Measurements from ENCODE around the gene GPR139. TPM values are rescaled to one million over a fixed set of nuclear protein-coding genes. Genes with fewer than 3 reads are reported as not detected.

The GPR139 gene
- total RNA-seq, 4 donors from 2014 or later = not detected

DNA sequence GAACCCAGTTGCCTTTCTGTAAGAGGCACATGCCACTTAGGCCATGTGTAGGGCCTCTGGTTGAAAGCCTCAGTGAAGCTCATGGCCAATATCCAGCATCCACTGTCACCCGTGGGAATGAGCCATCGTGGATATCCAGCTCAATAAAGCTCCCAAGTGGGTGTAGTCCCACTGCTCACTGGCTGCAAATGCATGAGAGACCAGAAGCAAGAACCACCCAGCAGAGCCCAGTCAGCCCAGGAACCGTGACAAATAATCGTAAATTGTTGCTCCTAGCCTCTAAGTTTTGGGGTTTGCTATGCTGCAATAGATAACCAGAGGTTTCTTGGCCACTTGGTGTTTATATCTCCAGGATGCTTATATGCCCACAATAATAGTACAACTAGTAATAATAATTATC lies 33.7 kb downstream of the GPR139 start:
- TF ChIP-seq, protein P1, sequence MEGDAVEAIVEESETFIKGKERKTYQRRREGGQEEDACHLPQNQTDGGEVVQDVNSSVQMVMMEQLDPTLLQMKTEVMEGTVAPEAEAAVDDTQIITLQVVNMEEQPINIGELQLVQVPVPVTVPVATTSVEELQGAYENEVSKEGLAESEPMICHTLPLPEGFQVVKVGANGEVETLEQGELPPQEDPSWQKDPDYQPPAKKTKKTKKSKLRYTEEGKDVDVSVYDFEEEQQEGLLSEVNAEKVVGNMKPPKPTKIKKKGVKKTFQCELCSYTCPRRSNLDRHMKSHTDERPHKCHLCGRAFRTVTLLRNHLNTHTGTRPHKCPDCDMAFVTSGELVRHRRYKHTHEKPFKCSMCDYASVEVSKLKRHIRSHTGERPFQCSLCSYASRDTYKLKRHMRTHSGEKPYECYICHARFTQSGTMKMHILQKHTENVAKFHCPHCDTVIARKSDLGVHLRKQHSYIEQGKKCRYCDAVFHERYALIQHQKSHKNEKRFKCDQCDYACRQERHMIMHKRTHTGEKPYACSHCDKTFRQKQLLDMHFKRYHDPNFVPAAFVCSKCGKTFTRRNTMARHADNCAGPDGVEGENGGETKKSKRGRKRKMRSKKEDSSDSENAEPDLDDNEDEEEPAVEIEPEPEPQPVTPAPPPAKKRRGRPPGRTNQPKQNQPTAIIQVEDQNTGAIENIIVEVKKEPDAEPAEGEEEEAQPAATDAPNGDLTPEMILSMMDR (IDR thresholded peaks at IDR 0.05; ENCODE audit: low read depth) = no peak

DNA sequence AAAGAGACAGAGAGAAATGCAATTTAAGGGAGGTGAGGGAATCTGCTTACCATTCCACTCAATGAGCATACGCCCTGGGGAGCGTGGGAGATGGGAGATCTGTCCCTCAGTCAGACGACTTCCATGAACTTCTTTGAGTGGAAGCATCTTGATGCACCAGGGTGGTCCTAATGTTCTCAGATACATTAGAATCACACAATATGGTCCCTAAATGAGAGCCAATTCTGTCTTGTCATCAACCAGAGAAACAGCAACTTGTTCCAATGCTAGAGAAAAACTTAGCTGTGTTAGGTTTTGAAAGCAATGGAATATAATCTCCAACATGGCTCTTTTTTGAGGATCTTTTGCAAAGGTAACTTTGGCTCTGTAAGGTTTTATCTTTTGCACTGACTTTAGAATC lies 44.1 kb downstream of the GPR139 start:
- TF ChIP-seq, protein P1 (IDR thresholded peaks at IDR 0.05; ENCODE audit: low read depth) = no peak

DNA sequence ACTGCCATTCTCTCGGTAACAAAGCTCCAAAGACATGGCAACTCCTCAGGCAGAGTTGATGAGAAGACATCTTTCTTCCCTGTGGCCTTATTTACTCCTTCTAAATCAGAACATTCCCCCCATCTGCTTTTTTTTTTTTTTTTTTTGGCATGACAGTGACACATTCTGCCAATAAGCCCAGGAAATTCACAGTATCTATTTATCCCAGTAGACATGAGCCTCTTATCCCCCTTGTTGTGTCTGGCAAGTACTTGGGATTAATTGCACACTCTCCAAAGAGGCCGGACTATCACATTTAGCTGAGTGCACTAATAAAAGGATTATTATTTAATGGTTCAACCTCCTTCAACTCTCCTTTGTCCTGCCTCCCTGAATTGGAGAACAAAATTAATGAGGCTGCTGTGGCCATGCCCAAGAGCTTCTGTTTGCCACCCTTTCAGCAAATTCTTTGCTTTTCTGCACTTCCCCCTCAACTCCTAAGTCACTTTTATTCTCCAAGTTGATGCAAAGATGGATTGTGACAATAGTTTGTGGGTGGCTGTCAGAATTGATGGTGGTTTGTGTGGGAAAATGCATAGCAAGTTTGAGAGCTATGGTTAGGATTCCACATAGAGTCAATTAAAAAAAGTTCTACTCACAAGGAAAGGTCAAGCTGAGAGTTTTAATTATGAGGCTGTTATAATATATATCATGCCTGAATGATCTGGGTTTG lies 47.2 kb downstream of the GPR139 start:
- TF ChIP-seq, protein P1 (IDR thresholded peaks at IDR 0.05; ENCODE audit: low read depth) = no peak

DNA sequence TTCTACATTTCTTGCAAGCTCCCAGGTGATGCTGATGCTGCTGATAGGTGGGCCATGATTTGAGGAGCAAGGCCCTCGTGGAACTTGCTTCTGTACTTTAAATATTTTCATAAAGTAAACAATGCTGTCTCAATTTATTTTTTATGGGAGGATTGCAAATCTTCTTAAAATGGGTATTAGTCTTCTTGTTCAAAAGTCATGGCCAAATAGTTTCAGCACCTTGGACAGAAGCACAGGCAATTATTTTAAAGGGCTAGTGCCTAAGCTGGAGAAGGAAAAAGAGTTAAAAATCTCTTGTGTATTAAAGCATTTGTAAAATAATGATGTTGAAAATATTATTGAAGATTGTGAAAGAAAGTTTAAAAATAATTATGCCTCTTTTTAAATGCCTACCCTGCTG lies 50.5 kb downstream of the GPR139 start:
- TF ChIP-seq, protein P1 (IDR thresholded peaks at IDR 0.05; ENCODE audit: low read depth) = no peak

DNA sequence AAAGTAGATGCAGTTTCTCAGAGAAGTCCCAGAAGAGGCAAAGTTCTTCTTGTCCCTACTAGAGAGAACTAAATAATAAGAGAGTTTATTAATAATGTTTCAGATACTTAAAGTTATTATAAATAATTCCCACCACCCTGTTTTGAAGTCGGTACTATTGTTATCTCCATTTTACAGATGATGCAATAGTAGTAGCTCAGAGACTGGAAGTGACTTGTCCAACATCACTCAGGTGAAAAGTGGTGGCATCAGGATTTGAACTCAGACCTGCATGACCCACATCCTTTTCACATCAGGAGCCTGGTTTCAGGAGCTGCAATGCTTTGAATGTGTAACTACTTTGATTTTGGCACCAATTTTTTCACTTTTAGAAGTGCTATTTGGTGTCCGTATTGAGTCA lies 52.7 kb downstream of the GPR139 start:
- TF ChIP-seq, protein P1 (IDR thresholded peaks at IDR 0.05; ENCODE audit: low read depth) = no peak

DNA sequence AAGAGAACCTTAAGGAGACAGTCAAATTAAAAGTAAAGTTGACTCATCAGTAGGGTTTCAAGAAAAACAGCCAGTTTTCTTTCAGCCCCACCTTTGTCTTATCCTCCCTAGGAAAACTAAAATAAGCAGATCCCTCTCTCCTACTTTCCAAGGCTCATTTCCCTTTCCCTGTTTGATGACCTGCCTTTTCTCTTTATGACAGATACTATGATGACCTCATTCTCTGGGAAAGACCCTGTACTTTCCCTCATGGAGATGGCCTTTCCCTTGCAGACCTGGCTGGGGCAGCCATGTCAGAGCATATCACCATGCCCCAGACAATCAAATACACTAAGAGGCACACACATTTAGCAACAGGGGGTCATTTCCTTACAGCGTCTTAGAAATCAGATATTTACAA lies 53.6 kb downstream of the GPR139 start:
- TF ChIP-seq, protein P1 (IDR thresholded peaks at IDR 0.05; ENCODE audit: low read depth) = no peak

DNA sequence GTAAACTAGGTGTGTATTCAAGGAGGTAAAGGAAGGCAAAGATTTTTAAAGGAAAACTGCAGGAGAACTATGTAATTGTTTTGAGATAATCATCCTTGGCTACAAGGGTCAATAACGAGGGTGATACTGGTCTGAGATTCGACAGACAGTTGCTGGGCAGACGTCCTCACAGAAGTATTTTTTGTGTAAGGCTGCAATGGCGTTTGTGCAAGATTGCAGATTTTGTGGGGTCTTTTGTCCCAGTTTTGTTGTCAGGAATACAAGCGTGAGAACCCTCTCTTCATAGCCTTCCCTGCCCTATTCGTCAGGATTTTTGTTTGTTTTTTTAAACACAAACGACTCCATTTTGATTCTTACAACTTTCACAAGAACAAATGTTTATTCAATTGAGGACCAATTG lies 57.5 kb downstream of the GPR139 start:
- TF ChIP-seq, protein P1 (IDR thresholded peaks at IDR 0.05; ENCODE audit: low read depth) = no peak

Measured in subcutaneous adipose tissue (tissue), 4 donors.